ENCODE measurements around the gene MSMO1. TPM values are rescaled to one million over a fixed set of nuclear protein-coding genes. Genes with fewer than 3 reads are reported as not detected.

MSMO1 gene
- total and polyA plus RNA-seq, 10 of the 15 experiments (the other 5 are each of a cell fraction or from before 2014, with no cell fraction given), result 63.6 to 168 (median 105) TPM

GRCh38 chr4:165331823-165332222, 4.4 kb downstream of the MSMO1 start:
- BruUV-seq (replicated peaks), result no TSS peak
- ATAC-seq (no peak), DNase-seq (ENCODE audit: low read depth, low spot score) (no peak), FAIRE-seq (no peak)
- intact Hi-C loops (cut with micrococcal nuclease; ENCODE audit: unreplicated experiment) (loop anchor here (2.0 kb wide), 1 partner anchor 123 kb away; no protein-coding TSS in a partner anchor), in situ Hi-C loops (cut with MboI) (no loop called here)
- TF ChIP-seq TCF3 (IDR thresholded peaks at IDR 0.05; ENCODE audit: borderline replicate concordance, insufficient read depth, low read depth, low read length) (no peak), FOS (IDR thresholded peaks at IDR 0.05; ENCODE audit: borderline replicate concordance, extremely low read depth, insufficient read length) (no peak), JUNB (IDR thresholded peaks at IDR 0.05) (no peak), WRNIP1 (IDR thresholded peaks at IDR 0.05; ENCODE audit: borderline replicate concordance, low read depth, low read length) (no peak), EZH2 (IDR thresholded peaks at IDR 0.05; ENCODE audit: borderline replicate concordance, control insufficient read depth, low read depth, low read length) (no peak), EGR1 (IDR thresholded peaks at IDR 0.05; ENCODE audit: borderline replicate concordance in 1 of 2, low read depth in 2 of 2, low read length in 2 of 2) (no peak), MLLT1 (IDR thresholded peaks at IDR 0.05) (peak; percentile 48; the same call in 1 of the 2 replicates), LARP7 (IDR thresholded peaks at IDR 0.05) (no peak), USF1 (IDR thresholded peaks at IDR 0.05; ENCODE audit: borderline replicate concordance, extremely low read length, insufficient read depth, low read depth, low read length) (no peak)
- Histone ChIP-seq H3K4me3 (peak overlapping the region; percentile 60), H3K4me1 (ENCODE audit: control insufficient read depth, insufficient read depth, low read length) (no peaks in the 10 kb centered on the region; the same call in 1 of the 2 replicates), H3K4me2 (ENCODE audit: control insufficient read depth, insufficient read depth) (peak overlapping the region; percentile 77), H4K20me1 (ENCODE audit: control insufficient read depth, insufficient read depth) (no peaks in the 10 kb centered on the region), H3K36me3 (ENCODE audit: control insufficient read depth in 2 of 2, insufficient read depth in 2 of 2, low read length in 1 of 2) (peaks cover 0 to 15% of the 10 kb centered on the region in 2 experiments; a peak in 2 of 4 replicates), H3K79me2 (ENCODE audit: control insufficient read depth, insufficient read depth, low read length) (peaks cover 93% of the 10 kb centered on the region), H2AFZ (ENCODE audit: control insufficient read depth, low read depth, low read length) (no peak overlapping the region), H3K27ac (ENCODE audit: control insufficient read depth, insufficient read depth) (no peak overlapping the region), H3K27me3 (replicated peaks in 1 of 2; ENCODE audit: control insufficient read depth in 2 of 2, insufficient read depth in 2 of 2, low read length in 1 of 2) (no peaks in the 10 kb centered on the region), H3K9ac (ENCODE audit: control insufficient read depth, insufficient read depth, low read length) (no peak overlapping the region), H3K9me3 (replicated peaks; ENCODE audit: control insufficient read depth, insufficient read depth, low read length) (no peaks in the 10 kb centered on the region)
- SMC1A ChIA-PET (ENCODE audit: uncharacterized antibody, unreplicated experiment), result interaction anchor here (0.7 to 5.3 kb wide), 8 partner anchors 8 to 151 kb away, joined by 3 to 33 read pairs (median 3); no protein-coding TSS in a partner anchor
- 99% methylated on average over 10 of the region's 10 CpGs for WGBS (ENCODE audit: insufficient coverage, insufficient replicate concordance, low lambda C conversion rate, missing lambda C conversion rate)
- POLR2A ChIA-PET, result interaction anchor here (0.7 to 3.3 kb wide), 3 partner anchors 11 to 132 kb away, joined by 4 to 13 read pairs (median 6); no protein-coding TSS in a partner anchor
- RAD21 ChIA-PET (ENCODE audit: unreplicated experiment), result no interaction called here
- CTCF ChIA-PET, result interaction anchor here (1.0 to 3.7 kb wide), 3 partner anchors 11 to 201 kb away, joined by 3 to 24 read pairs (median 3); no protein-coding TSS in a partner anchor

Measured in GM12878 (cell line).